Liver (tissue), 9 donors: Measurements from ENCODE around the gene RNPEPL1. TPM values are rescaled to one million over a fixed set of nuclear protein-coding genes. Genes with fewer than 3 reads are reported as not detected.

ENCODE experiments used
- DNase-seq: peaks from one replicate; pipeline ENCODE4 v3.0.0-alpha.2; 2017; ENCODE audit warnings: low spot score
- H3K27ac ChIP-seq, 2 donors: one replicate each; pipeline ENCODE4 v1.7.0; 2013; ENCODE audit warnings: inconsistent platforms in 2 of 2, low read length in 2 of 2, control low read depth in 1 of 2, low read depth in 1 of 2, mild to moderate bottlenecking in 1 of 2
- H3K27me3 ChIP-seq, 4 donors: one replicate each; pipeline versions ENCODE4 v1.6.1 to v1.7.0; 2013; ENCODE audit warnings: low read length in 3 of 4, inconsistent platforms in 1 of 4, mild to moderate bottlenecking in 1 of 4, moderate library complexity in 1 of 4; ENCODE audit not compliant: control insufficient read depth in 4 of 4, insufficient read depth in 4 of 4
- H3K36me3 ChIP-seq, 4 donors: one replicate each; pipeline versions ENCODE4 v1.6.1 to v1.7.0; 2013; ENCODE audit warnings: low read length in 3 of 4, mild to moderate bottlenecking in 3 of 4, low read depth in 1 of 4, moderate library complexity in 1 of 4; ENCODE audit not compliant: control insufficient read depth in 4 of 4, insufficient read depth in 3 of 4
- H3K4me1 ChIP-seq, 4 donors: one replicate each; pipeline versions ENCODE4 v1.6.1 to v1.7.0; 2013; ENCODE audit warnings: low read length in 3 of 4, mild to moderate bottlenecking in 3 of 4, moderate library complexity in 1 of 4; ENCODE audit not compliant: control insufficient read depth in 4 of 4, insufficient read depth in 4 of 4
- H3K4me3 ChIP-seq, 3 donors: one replicate each; pipeline versions ENCODE4 v1.6.1 to v1.7.0; 2013; ENCODE audit warnings: low read length in 3 of 3, control low read depth in 1 of 3, low read depth in 1 of 3, mild to moderate bottlenecking in 1 of 3
- H3K9ac ChIP-seq, 2 donors: one replicate each; pipeline ENCODE4 v1.7.0; 2013; ENCODE audit warnings: low read length in 2 of 2, mild to moderate bottlenecking in 2 of 2, moderate library complexity in 2 of 2, control low read depth in 1 of 2, low read depth in 1 of 2
- H3K9me3 ChIP-seq, 4 donors: one replicate each; pipeline versions ENCODE4 v1.6.1 to v1.7.0; 2013; ENCODE audit warnings: low read length in 3 of 4; ENCODE audit not compliant: control insufficient read depth in 4 of 4
- FOXA1 ChIP-seq: IDR thresholded peaks from 2 replicates; pipeline ENCODE4 v1.6.1; 2016; ENCODE audit warnings: antibody characterized with exemption
- FOXA2 ChIP-seq: IDR thresholded peaks from 2 replicates; pipeline ENCODE4 v1.6.1; 2016; ENCODE audit warnings: antibody characterized with exemption
- HNF4G ChIP-seq: IDR thresholded peaks from 2 replicates; pipeline ENCODE4 v1.6.1; 2016; ENCODE audit warnings: antibody characterized with exemption
- JUND ChIP-seq, 2 donors: IDR thresholded peaks; 2 replicates each; pipeline ENCODE4 v1.6.1; 2016; ENCODE audit warnings: antibody characterized with exemption in 2 of 2
- RAD21 ChIP-seq, 2 donors: IDR thresholded peaks; 2 replicates each; pipeline ENCODE4 v1.6.1; 2016; ENCODE audit warnings: antibody characterized with exemption in 2 of 2, mild to moderate bottlenecking in 2 of 2
- RXRA ChIP-seq, 2 donors: IDR thresholded peaks; 2 replicates each; pipeline ENCODE4 v1.6.1; 2017 to 2018; ENCODE audit warnings: antibody characterized with exemption in 2 of 2, mild to moderate bottlenecking in 1 of 2
- TAF1 ChIP-seq: conservative IDR thresholded peaks from 2 replicates; pipeline ENCODE4 v1.6.1; 2016; ENCODE audit warnings: antibody characterized with exemption, mild to moderate bottlenecking
- YY1 ChIP-seq: IDR thresholded peaks from 2 replicates; pipeline ENCODE4 v1.6.1; 2016; ENCODE audit warnings: antibody characterized with exemption, mild to moderate bottlenecking
- WGBS: extraction: QIAGEN DNeasy Blood & Tissue Kit; methylation state at CpG from one replicate; pipeline ENCODE4 v1.1.7; 2013; 5-methylcytosine and 5-hydroxymethylcytosine counted together
- polyA plus RNA-seq, 2 donors: library from polyadenylated mRNA; stranded (reverse) in 1 of 2; unstranded in 1 of 2; fragments of 200-250 nt in 1 of 2; fragments of >200 nt in 1 of 2; fragmentation: Nextera tagmentation in 1 of 2; extraction: Ambion mirVana in 1 of 2; gene quantifications; one replicate each; pipeline versions ENCODE4 v1.2.1 to v1.2.3, GENCODE V29; 2013 to 2015
- total RNA-seq, 2 donors: library from RNA; depleted of rRNA; stranded (reverse); fragments of >200 nt; gene quantifications; one replicate each; pipeline ENCODE4 v1.2.3, GENCODE V29; 2014
- TF ChIP-seq, protein P1 (sequence below): IDR thresholded peaks from 2 replicates; pipeline ENCODE4 v1.6.1; 2016; ENCODE audit warnings: antibody characterized with exemption
- TF ChIP-seq, protein P2 (sequence below): IDR thresholded peaks from 2 replicates; pipeline ENCODE4 v1.6.1; 2016; ENCODE audit warnings: antibody characterized with exemption
- TF ChIP-seq, protein P3 (sequence below): IDR thresholded peaks from 2 replicates; pipeline ENCODE4 v1.6.1; 2016; ENCODE audit warnings: antibody characterized with exemption
- TF ChIP-seq, protein P4 (sequence below): fragments of 150-350 bp; IDR thresholded peaks from 2 replicates; pipeline ENCODE4 v1.5.1; 2017; ENCODE audit warnings: improper control_type of control experiment, low read depth, low read length; ENCODE audit not compliant: missing input control
- donor health status: healthy.
- donor health status: healthy.
- donor health status: healthy.
- donor health status: healthy.
- donor health status: healthy.

RNPEPL1 gene
- total and polyA plus RNA-seq, 4 donors: 24.8 to 43.9 (median 29.4) TPM

DNA sequence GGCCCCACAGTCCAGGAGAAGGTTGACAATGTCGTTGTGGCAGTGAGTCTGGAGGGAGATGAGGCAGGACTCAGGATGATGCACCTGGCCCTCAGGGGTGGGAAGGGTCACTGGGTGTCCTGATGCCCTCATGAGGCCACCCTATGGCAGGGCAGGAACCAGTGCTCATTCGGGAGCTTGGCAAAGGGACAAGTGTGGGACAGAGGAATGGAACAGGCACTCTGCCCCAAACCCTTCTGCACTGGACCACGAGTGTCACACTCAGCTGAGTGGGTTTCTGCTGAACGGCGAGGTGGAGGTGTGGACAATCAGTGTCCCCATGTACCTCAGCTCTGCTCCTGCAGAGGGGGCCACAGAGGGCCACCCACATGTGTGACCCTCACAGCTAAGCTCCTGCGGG, 42.5 kb upstream of the RNPEPL1 start:
- H3K36me3 ChIP-seq: peaks cover 0 to 26% (median 8%) of the 10 kb centered on the region in 4 donors
- no peaks in the 10 kb centered on the region for H3K9me3 ChIP-seq
- WGBS: 96% methylated on average over 6 of the region's 6 CpGs

DNA sequence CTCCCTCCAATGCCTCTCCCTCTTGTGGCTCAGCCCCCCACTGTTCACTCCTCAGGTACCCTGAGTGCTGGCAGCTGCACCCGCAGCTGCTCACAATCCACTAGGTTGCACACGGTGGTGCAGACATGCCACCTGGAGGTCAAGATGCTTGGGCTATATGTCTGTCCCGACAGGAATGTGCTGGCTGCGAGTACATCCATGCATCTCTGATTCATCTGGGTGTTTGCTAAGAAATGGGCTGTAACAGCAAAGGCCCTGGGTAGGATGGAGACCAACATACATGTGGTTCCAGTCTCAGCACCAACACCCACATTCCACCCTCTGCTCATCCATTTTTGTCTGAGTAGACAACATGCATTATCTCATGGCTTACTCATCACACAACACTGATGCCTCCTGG, 41.8 kb upstream of the RNPEPL1 start:
- no peaks in the 10 kb centered on the region for H3K27me3 ChIP-seq
- no peak overlapping the region for H3K27ac ChIP-seq
- peaks cover 0 to 4% (median 0%) of the 10 kb centered on the region in 4 donors for H3K9me3 ChIP-seq
- peaks cover 0 to 26% (median 8%) of the 10 kb centered on the region in 4 donors for H3K36me3 ChIP-seq
- H3K4me3 ChIP-seq: no peak overlapping the region
- 89% methylated on average over 4 of the region's 4 CpGs for WGBS
- no peak for TF ChIP-seq TAF1
- TF ChIP-seq RXRA (IDR thresholded peaks at IDR 0.05): no peak
- TF ChIP-seq, protein P1, sequence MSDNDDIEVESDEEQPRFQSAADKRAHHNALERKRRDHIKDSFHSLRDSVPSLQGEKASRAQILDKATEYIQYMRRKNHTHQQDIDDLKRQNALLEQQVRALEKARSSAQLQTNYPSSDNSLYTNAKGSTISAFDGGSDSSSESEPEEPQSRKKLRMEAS: no peak
- TF ChIP-seq FOXA1: no peak
- no peak for DNase-seq
- no peak overlapping the region for H3K9ac ChIP-seq
- no peaks in the 10 kb centered on the region for H3K4me1 ChIP-seq

More for the DNA sequence above, 42.5 kb upstream of the RNPEPL1 start:
- Histone ChIP-seq H3K27ac (no peak overlapping the region), H3K4me1 (no peaks in the 10 kb centered on the region), H3K9ac (no peak overlapping the region), H3K27me3 (no peaks in the 10 kb centered on the region), H3K4me3 (no peak overlapping the region)
- TF ChIP-seq RXRA (IDR thresholded peaks at IDR 0.05) (no peak), RAD21 (IDR thresholded peaks at IDR 0.05) (no peak), JUND (IDR thresholded peaks at IDR 0.05) (no peak)
- TF ChIP-seq, protein P1: no peak
- TF ChIP-seq, protein P2, sequence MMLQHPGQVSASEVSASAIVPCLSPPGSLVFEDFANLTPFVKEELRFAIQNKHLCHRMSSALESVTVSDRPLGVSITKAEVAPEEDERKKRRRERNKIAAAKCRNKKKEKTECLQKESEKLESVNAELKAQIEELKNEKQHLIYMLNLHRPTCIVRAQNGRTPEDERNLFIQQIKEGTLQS: no peak
- TF ChIP-seq, protein P3, sequence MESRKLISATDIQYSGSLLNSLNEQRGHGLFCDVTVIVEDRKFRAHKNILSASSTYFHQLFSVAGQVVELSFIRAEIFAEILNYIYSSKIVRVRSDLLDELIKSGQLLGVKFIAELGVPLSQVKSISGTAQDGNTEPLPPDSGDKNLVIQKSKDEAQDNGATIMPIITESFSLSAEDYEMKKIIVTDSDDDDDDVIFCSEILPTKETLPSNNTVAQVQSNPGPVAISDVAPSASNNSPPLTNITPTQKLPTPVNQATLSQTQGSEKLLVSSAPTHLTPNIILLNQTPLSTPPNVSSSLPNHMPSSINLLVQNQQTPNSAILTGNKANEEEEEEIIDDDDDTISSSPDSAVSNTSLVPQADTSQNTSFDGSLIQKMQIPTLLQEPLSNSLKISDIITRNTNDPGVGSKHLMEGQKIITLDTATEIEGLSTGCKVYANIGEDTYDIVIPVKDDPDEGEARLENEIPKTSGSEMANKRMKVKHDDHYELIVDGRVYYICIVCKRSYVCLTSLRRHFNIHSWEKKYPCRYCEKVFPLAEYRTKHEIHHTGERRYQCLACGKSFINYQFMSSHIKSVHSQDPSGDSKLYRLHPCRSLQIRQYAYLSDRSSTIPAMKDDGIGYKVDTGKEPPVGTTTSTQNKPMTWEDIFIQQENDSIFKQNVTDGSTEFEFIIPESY: no peak
- DNase-seq: no peak

DNA sequence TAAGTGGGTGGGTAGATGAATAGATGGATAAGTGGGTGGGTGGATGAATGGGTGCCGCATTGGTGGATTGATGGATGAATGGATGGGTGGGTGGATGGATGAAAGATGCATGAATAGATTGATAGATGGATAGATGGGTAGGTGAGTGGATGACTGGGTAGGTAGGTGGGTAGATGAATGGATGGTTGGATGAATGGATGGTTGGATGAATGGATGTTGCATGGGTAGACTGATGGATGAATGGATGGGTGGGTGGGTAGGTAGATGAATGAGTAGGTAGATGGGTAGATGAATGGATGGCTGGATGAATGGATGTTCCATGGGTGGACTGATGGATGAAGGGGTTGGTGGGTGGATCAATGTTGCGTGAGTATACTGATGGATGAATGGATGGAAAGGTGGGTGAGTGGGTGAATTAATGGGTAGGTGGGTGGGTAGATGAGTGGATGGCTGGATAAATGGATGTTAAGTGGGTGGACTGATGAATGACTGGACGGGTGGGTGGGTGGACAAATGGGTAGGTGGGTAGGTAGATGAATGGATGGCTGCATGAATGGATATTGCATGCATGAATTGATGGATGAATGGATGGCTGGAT, 41.0 kb upstream of the RNPEPL1 start:
- Histone ChIP-seq H3K9ac (no peak overlapping the region), H3K27ac (no peak overlapping the region), H3K4me3 (no peak overlapping the region), H3K27me3 (no peaks in the 10 kb centered on the region), H3K36me3 (peaks cover 0 to 25% (median 8%) of the 10 kb centered on the region in 4 donors), H3K4me1 (no peaks in the 10 kb centered on the region), H3K9me3 (peaks cover 0 to 8% (median 4%) of the 10 kb centered on the region in 4 donors)
- TF ChIP-seq HNF4G (no peak), TAF1 (no peak), FOXA2 (no peak), YY1 (no peak)
- TF ChIP-seq, protein P3: no peak
- TF ChIP-seq, protein P4, sequence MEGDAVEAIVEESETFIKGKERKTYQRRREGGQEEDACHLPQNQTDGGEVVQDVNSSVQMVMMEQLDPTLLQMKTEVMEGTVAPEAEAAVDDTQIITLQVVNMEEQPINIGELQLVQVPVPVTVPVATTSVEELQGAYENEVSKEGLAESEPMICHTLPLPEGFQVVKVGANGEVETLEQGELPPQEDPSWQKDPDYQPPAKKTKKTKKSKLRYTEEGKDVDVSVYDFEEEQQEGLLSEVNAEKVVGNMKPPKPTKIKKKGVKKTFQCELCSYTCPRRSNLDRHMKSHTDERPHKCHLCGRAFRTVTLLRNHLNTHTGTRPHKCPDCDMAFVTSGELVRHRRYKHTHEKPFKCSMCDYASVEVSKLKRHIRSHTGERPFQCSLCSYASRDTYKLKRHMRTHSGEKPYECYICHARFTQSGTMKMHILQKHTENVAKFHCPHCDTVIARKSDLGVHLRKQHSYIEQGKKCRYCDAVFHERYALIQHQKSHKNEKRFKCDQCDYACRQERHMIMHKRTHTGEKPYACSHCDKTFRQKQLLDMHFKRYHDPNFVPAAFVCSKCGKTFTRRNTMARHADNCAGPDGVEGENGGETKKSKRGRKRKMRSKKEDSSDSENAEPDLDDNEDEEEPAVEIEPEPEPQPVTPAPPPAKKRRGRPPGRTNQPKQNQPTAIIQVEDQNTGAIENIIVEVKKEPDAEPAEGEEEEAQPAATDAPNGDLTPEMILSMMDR: no peak
- whole genome bisulfite sequencing: 94% methylated on average over 3 of the region's 3 CpGs
- DNase-seq: no peak
